Fibroblast of skin of right quadriceps (primary cell): Measurements from ENCODE around the gene ZNF207.
"Not testable (repeated sequence)": the region's sequence is repeated elsewhere in the genome, so short reads cannot be mapped to it uniquely, and the experiment has no call there.

Experiments
- DNase-seq: peaks from one replicate; pipeline ENCODE4 v3.0.0-alpha.2; 2013

The ZNF207 gene

DNA sequence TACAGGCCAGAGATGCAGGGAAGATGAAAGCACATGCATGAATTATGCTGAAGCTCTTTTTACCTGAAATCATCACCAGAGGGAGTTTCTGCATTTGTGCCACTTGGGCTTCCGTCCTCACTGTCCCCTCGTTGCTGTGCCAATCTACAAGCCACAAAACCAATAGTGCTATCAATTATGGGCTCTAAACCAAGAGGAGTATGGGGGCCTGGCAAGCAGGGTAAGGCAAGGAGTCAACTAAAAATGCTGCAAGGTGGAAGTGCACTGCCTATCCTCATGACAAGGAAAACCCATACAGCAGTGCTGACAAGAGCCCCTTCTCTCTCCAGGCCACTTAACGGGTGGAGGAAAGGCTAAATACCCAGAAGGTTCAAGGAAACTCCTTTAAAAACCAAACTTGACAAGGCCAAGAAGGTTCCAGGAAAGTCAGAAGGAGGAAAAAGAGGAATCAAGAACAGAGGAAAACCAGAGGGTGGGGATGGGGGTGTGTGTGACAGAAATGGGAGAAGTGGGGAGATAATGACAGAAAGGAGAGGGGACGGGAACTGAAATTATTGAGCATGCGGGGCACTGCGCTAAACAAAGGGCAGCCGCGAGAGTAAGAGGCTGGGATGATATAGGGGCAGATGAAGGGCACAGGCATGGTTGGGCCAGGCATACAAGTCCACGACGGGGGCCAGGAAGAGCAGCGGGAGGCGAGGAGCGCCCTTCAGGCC is 8.7 kb upstream of the ZNF207 start:
- DNase-seq = peak; percentile 25

DNA sequence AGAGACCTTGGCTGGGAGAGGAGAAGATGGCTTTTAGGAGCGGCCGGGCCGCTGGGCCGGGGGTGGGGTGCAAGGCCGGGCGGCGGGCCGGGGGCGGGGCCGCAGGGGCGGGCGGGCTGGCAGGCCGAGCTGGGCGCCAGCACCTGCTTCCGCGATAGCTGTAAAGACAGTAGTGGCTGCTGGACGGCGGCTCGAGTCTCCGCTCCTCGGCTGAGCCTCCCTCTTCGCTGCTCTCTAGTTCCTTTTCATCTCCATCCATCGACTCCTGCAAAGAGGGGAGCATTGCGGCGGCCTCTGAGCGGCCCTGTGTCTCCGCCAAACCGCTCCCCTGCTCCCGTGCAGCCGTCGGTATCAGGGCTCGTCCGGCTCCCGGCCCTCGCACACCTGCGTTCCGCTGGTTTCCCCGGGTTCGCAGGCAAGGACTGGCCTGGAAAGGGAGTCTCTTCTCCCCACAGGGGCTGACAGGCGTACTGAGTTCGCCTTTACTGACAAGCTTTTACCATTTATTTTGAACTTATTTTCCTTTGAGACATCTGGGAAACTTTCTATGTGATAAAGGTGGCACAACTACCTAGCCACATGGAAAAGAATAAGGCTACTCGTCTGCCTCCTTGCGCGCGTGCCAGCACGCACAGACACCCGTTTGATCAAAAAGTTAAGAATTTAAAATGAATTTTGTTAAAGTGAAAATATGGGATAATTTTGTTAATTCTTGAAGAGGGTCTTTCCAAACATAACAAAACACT is 7.9 kb upstream of the ZNF207 start, which contains the start of gene C17orf75:
Gene C17orf75, minus strand, starts transcription at position 317 of the 746 bp plus-strand sequence. Its CDS starts 34 bp downstream, at position 283.
- DNase-seq = peak; percentile 77

DNA sequence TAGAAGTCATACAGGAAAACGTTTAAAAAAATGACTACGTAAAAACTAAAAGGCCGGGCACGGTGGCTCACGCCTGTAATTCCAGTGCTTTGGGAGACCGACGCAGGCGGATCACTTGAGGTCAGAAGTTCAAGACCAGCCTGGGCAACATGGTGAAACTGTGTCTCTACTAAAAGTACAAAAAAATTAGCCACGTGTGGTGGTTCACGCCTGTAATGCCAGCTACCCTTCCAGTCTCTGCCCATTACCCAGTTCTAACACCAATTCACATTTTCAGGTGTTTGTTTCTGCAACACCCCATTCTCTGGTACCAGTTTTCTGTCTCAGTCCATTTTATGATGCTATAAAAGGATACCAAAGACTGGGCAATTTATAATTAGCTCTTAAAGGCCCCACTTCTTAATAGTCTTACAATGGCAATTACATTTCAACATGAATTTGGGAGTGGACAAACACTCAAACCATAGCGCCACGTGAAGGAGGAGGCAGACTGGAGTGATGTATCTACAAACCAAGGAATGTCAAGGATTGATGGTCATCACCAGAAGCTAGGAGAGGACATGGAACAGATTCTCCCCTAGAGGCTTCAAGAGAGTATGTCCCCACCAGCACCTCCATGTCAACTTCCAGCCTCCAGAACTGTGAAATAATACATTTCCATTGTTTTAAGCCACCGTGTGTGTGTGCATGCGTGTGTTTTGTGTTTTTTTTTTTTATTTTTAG is 7.2 kb upstream of the ZNF207 start:
- no peak for DNase-seq

DNA sequence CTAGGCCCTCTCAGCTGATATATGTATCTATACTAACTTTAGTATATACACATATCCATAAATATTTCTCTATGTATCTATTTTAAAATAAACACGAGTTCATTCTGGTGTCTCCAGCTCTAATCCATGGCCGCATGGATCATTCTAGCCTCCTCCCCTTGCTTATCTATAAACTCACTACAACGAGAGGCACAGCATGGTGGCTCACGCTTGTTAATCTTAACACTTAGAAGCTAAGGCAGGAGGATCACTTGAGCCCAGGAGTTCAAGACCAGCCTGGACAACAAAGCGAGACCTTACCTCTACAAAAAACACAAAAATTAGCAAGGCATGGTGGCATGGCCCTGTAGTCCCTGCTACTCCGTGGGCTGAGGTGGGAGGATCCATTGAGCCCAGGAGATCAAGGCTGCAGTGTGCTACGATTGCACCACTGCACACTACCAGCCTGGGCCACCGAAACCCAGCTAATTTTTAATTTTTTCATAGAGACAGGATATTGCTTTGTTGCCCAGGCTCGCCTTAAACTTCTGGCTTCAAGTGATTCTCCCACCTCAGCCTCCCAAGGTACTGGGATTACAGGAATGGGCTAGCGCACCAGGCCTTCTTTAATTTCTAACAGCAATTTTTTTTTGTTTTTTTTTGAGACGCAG is 3.9 kb upstream of the ZNF207 start:
- DNase-seq = no peak

DNA sequence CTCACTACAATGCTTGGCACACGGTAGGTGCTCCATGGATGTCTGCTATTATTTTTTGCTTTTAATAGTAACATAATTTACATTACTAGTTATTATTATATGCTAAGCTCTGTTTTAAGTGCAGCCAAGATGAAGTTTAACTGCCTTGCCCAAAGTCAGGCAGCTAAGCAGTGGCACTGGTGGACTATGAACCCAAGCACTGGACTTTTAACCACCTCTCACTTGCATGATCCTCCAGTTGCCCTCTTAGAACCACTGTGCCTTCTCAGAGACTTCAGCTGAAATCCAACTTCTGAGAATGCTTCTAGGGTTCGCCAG is 1.5 kb upstream of the ZNF207 start:
- no peak for DNase-seq

DNA sequence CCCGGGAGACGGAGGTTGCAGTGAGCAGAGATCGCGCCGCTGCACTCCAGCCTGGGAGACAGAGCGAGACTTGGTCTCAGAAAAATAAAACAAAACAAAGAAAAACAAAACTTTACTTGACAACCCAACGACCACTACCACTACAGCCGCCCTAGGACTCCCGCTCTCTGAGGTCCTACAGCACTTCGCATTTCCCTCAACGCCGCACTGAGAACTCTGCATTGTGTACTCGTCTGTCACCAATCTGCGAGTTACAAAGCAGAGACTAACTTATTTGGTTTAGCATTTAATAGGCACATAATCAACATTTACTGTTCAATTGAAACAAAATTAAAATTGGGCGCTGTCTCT is 479 bp upstream of the ZNF207 start:
- DNase-seq = peak; percentile 14

DNA sequence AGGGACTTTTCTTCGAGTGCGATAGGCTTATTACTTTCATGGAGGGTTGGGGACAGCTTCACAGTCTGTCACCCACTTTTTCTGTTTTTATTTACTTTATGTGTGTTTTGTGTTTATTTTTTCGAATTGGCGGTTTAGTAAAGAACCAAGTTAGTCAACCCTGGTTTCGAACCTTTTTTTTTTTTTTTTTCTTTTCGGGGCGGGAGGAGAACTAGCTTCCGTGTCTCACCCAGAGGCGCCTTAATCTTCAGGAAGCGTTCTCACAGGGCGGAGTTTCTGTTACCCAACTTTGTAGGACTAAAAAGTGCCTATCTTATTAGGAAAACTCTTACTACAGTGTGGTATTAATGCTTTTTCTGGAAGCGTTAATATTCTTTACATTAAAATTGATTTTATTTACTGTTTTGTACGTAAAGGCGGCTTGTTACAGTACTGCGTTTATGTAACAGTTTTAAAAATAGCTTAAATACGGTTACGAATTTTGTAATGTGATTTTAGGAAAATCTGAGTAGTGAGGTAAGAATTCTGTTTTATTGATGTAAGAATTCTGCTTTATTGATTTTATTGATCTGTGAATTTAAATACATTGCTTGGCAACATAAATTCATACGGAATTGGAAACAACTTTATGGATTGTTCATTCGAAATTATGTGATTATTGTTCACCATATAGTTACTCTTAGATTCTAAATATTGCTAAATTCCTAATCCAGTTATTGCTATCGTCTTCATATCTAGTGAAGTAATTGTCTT is 885 bp downstream of the ZNF207 start:
- peak; percentile 69 for DNase-seq

DNA sequence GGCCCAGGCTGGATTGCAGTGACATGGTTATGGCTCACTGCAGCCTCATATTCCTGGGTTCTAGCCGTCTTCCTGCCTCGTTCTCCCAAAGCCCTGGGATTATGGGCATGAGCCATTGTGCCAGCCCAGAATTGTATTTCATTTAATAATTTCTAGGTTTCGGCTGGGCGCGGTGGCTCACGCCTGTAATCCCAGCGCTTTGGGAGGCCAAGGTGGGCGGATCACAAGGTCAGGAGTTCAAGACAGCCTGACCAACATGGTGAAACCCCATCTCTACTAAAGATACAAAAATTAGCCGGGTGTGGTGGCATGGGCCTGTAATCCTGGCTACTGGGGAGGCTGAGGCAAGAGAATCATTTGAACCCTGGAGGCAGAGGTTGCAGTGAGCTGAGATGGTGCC is 2.8 kb downstream of the ZNF207 start:
- not testable (repeated sequence) for DNase-seq

DNA sequence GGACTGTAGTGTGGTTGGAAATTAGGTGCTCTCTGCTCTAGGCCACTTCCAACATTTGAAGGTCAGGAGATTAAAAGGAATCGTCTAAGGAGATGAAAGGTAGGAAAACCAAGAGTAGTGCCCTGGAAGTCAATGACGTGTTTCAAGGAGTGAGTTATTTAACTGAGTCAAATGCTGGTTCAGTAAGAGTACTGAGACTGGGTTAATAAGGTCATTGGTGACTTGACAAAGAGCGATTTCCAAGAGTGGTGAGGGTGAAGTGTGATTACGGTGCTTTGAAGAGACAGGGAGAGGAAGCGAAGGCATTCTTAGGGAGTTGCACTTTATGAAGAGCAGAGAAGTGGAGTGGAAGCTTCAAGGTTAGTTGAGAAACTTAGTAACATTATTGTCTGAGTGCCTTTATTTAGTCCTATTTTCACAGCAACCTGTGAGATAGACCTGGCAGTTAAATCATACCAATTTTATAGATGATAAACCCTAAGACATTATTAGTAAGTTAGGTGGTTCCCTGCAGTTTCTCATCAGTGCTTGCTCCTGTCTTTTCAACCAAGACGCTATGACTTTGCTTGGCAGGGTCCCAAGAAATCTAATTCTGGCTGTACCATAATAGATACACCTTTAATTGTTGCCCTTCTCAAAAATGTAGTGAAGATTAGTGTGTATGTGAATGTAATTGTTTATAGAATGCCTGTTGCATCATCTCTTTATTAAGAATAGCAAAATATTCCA is 5.9 kb downstream of the ZNF207 start:
- DNase-seq = no peak

DNA sequence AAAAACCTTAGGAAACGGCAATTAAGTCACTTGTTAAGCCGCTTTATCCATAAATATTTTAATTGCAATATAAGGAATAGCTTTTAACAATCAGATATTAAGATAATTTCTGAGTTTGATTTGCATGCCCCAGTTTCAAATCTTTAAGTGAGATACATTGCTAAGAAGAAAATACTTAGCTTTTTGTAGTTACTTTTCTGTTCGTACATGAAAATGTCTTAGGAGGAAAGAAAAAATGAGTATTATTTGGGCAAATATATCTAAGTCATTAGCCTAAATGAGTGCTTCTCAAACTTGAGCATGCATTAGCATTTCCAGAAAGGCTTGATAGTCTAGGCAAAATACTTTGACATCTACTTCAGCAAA is 6.4 kb downstream of the ZNF207 start:
- DNase-seq = no peak

DNA sequence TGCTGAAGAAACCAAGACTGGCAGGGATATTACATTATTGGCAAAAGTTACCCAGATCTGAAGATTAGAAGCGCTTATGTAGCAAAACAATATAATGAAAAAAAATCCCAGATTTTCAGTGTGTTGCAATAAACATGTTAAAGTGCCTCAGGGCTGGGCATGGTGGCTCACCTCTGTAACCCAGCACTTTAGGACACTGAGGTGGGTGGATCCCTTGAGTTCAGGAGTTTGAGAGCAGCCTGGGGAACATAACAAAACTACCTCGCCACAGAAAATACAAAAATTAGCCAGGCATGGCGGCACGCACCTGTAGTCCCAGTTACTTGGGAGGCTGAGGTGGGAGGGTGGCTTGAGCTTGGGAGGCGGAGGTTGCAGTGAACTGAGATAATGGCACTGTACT is 6.8 kb downstream of the ZNF207 start:
- DNase-seq = no peak

DNA sequence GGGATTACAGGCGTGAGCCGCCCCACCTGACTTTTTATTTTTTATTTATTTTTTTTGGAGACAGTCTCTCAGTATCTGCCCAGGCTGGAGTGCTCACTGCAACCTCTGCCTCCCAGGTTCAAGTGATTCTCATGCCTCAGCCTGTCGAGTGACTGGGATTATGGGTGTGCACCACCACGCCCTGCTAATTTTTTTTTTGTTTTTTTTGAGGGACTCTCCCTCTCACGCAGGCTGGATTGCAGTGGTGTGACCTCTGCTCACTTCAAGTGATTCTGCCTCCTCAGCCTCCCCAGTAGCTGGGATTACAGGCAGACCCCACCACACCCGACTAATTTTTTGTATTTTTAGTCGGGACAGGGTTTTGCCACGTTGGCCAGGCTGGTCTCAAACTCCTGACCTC is 7.7 kb downstream of the ZNF207 start:
- DNase-seq = no peak

DNA sequence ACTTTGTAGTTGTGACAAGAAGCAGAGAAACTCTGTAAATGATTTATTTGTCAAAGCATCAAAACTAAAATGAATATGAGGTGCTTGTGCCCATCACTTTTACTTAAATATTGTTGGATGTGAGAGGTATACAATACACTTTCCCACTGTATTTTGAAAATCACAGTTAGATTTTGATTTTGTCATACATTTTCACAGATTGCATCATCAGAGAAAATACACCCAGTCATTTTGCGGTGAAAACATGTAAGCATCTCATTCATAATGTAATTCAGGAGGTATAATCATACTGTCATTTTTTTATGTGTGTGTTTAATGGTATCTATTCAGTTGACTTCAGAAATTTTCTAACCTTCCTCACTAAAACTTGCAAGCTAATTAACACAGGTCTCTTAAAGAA is 11.3 kb downstream of the ZNF207 start:
- no peak for DNase-seq

DNA sequence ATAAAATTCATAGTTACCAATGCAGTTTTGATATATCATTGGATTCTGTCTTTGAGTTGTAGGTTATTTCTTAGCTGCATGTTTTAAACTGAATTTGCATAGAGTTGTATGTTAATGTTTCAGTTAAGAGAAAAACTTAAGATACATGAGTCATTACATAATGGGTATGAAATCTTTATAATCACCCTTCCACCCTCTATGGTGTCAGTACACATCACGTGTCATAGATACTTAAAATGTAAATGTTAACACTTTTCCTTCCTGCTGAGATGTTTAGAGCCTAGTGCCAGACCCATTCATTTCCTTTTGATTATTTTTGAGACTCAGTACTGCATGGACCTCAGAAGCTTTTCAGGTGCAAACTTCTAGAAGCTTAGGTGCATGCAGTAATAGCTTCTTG is 20.5 kb downstream of the ZNF207 start:
- DNase-seq = no peak

DNA sequence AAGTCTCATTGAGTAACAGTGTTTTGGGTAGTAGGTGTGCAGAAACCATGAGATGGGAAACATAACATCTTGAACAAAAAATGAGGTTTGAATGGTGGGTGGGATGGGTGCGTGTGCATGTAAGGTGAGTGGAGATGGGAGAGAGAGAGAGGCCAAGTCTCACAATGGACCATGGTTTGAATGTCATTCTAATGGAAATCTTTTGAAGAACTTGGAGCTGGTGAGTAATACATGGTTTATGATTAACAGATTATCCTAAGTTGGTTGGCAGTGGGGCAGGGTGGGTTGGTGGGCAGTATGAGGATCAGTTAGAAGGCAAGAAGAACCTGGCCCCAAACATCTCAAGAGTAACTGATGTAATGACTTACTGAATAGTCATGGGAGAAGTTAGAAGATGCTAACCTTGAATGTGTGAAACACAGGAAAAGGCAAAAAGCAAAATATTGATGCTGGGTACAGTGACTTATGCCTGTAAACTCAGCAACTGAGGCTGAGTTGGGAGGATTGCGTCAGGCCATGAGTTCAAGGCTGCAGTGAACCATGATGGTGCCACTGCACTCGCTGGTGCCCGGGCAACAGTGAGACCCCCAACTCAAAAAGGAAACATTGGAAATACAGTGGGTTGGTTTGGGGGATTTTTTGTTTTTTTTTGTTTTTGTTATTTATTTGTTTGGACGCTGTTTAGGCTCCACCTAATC is 32.7 kb downstream of the ZNF207 start:
- no peak for DNase-seq

DNA sequence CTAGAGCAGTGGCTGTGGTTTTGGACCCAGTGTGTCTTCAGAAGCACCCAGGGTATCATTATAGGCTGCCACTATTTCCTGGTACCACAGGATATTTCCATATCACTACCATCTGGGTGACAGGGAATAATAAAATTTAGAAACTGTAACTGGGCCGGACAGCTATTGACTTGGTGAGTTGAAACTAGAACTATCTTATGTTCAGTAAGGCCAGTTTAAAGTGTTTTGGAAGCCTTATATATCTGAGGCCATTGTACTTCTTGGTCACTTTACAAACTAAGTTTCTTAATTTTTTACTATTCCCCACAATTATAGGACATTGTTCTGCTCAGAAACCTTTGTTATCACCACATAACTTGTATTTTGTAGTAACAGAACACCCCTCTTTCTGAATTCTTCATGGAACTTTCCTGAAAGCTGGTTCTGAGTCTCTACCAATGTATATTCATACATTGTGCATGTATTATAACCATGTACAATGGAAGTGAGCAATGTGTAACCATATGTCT is 34.0 kb downstream of the ZNF207 start:
- DNase-seq = no peak

DNA sequence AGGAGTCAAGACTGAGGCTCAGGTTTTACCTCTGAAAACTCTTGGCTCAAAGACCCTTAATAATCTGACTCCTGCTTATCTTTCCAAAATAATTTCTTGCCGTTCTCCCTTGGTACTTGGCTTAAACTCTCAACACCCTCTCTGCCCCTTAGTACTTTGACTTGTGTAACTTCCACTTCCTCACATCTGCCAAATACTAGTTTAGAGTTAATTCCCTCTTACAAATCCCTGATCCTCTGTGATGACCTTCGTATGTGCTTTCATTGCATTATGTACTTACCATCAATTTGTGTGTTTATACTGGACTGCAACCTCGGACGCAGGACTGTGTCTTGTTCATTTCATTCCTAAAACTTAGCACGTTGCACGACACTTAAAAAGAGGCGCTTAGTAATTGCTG is 35.2 kb downstream of the ZNF207 start:
- DNase-seq = no peak

DNA sequence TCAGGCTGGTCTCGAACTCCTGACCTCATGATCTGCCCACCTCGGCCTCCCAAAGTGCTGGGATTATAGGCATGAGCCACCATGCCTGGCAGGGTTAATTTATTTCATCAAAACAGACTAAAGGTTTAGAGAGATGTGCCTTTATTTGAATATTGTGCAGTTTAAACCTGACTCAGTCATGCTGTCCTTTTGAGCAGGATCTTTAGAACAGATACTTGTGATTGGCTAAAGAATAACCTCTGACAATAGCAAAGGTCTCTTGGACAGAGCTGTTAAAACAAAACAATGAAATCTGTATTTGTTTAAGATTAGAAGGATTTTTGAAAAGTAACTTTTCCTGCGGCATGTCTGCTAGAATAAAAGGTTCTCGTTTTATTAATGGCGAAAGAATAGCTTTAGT is 36.0 kb downstream of the ZNF207 start:
- DNase-seq = no peak

DNA sequence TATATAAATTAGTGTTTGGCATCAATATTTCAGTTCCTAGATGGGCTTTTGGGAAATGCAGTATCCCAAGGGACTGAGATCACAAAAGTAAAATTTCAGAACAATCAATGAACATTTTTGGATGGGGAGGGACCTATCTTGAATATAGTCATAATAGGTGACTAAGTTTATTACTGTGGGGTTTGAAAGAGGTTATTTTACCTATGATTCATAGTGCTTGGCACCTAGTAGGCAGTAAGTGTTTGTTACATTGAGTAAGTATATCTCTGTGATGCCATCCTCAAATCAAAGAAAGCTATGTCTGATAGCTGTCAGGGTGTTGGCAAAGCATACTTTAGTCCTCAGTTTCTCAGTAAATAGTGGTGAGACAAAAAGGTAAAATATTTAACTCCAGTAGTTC is 36.9 kb downstream of the ZNF207 start:
- no peak for DNase-seq

DNA sequence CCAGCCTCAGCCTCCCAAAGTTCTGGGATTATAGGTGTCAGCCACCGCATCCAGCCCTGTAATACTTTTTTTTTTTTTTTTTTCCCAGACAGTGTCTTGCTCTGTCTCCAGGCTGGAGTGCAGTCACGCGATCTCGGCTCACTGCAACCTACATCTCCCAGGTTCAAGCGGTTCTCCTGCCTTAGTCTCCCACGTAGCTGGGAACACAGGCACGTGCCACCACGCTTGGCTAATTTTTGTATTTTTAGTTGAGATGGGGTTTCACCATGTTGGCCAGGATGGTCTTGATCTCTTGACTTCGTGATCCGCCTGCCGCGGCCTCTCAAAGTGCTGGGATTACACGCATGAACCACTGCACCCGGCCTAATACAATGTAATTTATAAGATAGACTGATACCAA is 38.2 kb downstream of the ZNF207 start:
- not testable (repeated sequence) for DNase-seq
